Osteoblast (primary cell): ENCODE data around the gene CST7. TPM values are rescaled to one million over a fixed set of nuclear protein-coding genes. Genes with fewer than 3 reads are reported as not detected.
A peak's percentile ranks its signal among the peaks of the same experiment; 100 is the strongest.

ENCODE experiments used
- DNase-seq: peaks from one replicate; pipeline ENCODE4 v3.0.0; 2011; ENCODE audit warnings: low spot score, mixed read lengths; ENCODE audit not compliant: insufficient read length; ENCODE audit errors: missing footprints
- H2AFZ ChIP-seq: 2 replicates; pipeline ENCODE4 v1.6.0; 2011; ENCODE audit warnings: mild to moderate bottlenecking, low read length
- H3K27ac ChIP-seq: 2 replicates; pipeline ENCODE4 v1.5.1; 2011; ENCODE audit warnings: mild to moderate bottlenecking, low read depth, low read length, moderate library complexity
- H3K27me3 ChIP-seq: 2 replicates; pipeline ENCODE4 v1.6.0; 2012; ENCODE audit warnings: mild to moderate bottlenecking, control low read depth, inconsistent platforms, low read length, moderate library complexity; ENCODE audit not compliant: insufficient read depth
- H3K36me3 ChIP-seq: 2 replicates; pipeline ENCODE4 v1.5.1; 2011; ENCODE audit warnings: mild to moderate bottlenecking, low read length, control low read depth, moderate library complexity; ENCODE audit not compliant: insufficient read depth
- H3K4me1 ChIP-seq: 2 replicates; pipeline ENCODE4 v1.5.1; 2011; ENCODE audit warnings: mild to moderate bottlenecking, low read length, control low read depth, moderate library complexity; ENCODE audit not compliant: insufficient read depth
- H3K4me2 ChIP-seq: 2 replicates; pipeline ENCODE4 v1.6.0; 2011; ENCODE audit warnings: mild to moderate bottlenecking, low read length; ENCODE audit not compliant: insufficient read depth
- H3K4me3 ChIP-seq: fragments of 200-600 bp; sonication (generic); 3 replicates; pipeline ENCODE4 v1.5.1; 2012; ENCODE audit warnings: mild to moderate bottlenecking, low read length, inconsistent platforms; ENCODE audit not compliant: insufficient read depth
- H3K79me2 ChIP-seq: 2 replicates; pipeline ENCODE4 v1.6.0; 2012; ENCODE audit warnings: mild to moderate bottlenecking, low read length, control low read depth, inconsistent platforms; ENCODE audit not compliant: insufficient read depth
- H3K9me3 ChIP-seq: 2 replicates; pipeline ENCODE4 v1.5.1; 2011; ENCODE audit warnings: low read depth, low read length, control low read depth
- H4K20me1 ChIP-seq: 2 replicates; pipeline ENCODE4 v1.6.0; 2012; ENCODE audit warnings: mild to moderate bottlenecking, low read length, control low read depth; ENCODE audit not compliant: insufficient read depth
- total RNA-seq: library from RNA; depleted of rRNA; stranded (reverse); fragments of >200 nt; gene quantifications from 2 replicates; pipeline ENCODE4 v1.2.3, GENCODE V29; 2012
- TF ChIP-seq, protein P1 (sequence below): IDR thresholded peaks from 2 replicates; pipeline ENCODE4 v1.5.1; 2011; ENCODE audit warnings: mild to moderate bottlenecking, low read depth, low read length, moderate library complexity; ENCODE audit errors: extremely low read depth

The CST7 gene
- total RNA-seq, 1 donor: not detected

DNA sequence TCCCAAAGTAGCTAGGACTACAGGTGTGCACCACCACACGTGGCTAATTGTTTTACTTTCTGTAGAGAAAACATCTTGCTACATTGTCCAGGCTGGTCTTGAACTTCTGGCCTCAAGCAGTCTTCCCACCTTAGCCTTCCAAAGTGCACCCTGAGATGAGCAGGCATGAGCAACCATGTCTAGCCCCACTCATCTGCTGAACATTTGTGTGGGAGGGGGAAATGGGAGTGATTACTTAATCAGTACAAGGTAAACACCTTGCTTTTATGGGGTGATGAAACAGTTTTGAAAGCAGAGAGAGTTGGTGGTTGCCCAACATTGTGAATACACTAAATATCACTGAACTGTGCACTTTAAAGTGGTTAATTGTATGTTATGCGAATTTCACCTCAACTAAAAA is 38.2 kb downstream of the CST7 start:
- peaks cover 82% of the 10 kb centered on the region for H3K79me2 ChIP-seq
- H2AFZ ChIP-seq: no peak overlapping the region
- peaks cover 31% of the 10 kb centered on the region for H4K20me1 ChIP-seq
- H3K27ac ChIP-seq: no peak overlapping the region
- TF ChIP-seq, protein P1, sequence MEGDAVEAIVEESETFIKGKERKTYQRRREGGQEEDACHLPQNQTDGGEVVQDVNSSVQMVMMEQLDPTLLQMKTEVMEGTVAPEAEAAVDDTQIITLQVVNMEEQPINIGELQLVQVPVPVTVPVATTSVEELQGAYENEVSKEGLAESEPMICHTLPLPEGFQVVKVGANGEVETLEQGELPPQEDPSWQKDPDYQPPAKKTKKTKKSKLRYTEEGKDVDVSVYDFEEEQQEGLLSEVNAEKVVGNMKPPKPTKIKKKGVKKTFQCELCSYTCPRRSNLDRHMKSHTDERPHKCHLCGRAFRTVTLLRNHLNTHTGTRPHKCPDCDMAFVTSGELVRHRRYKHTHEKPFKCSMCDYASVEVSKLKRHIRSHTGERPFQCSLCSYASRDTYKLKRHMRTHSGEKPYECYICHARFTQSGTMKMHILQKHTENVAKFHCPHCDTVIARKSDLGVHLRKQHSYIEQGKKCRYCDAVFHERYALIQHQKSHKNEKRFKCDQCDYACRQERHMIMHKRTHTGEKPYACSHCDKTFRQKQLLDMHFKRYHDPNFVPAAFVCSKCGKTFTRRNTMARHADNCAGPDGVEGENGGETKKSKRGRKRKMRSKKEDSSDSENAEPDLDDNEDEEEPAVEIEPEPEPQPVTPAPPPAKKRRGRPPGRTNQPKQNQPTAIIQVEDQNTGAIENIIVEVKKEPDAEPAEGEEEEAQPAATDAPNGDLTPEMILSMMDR: no peak
- H3K9me3 ChIP-seq: no peaks in the 10 kb centered on the region
- H3K4me2 ChIP-seq: no peak overlapping the region
- peaks cover 14% of the 10 kb centered on the region for H3K4me1 ChIP-seq
- no peak overlapping the region for H3K4me3 ChIP-seq
- no peak for DNase-seq
- peaks cover 8% of the 10 kb centered on the region for H3K36me3 ChIP-seq
- no peaks in the 10 kb centered on the region for H3K27me3 ChIP-seq

DNA sequence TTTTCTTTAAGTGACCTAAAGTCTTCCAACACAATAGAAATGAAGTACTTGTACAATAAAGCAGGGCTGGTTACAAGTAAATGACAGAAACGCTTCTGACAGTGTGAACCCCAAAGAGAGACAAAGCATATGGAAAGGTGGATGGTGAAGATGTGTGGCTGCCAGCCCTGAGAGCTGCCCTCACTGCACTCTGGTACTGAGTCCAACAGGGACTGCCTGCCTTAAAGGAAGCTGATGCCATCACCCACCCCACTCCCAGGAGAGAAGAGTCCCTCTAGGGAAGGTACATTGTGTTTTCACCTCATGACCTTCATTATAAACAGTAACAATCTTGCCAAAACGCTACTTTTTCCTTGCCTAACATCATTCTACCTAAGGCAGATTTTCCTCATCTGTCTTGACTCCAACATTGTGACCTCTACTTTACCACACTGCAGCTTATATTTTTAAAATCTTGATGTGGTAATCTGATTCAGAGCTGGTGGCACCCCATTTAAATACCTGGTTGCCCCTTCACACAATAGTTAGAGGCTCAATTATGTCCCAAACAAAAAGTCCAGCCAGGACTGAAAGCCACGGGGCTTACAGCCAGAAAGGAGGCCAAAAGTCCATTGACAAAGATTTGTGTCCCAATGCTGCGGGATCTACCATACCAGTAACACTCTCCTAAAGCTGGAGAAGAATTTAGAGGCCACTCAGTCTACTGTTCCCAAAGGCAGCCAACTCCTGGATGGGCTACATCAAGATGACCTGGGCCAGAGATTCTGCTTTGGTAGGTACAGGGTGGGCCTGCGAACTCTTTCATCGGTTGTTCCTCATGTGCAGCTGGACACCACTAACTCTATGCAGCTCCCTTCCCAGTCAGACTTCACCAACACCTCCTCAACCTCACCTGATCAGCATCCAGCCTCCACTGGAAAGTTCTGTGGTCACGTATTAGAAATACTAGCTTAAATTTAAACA is 39.1 kb downstream of the CST7 start:
- Histone ChIP-seq H4K20me1 (peaks cover 31% of the 10 kb centered on the region), H3K4me2 (no peak overlapping the region), H3K4me3 (no peak overlapping the region), H2AFZ (no peak overlapping the region), H3K9me3 (no peaks in the 10 kb centered on the region), H3K27ac (no peak overlapping the region), H3K79me2 (peaks cover 84% of the 10 kb centered on the region), H3K27me3 (no peaks in the 10 kb centered on the region), H3K36me3 (peaks cover 4% of the 10 kb centered on the region), H3K4me1 (peaks cover 14% of the 10 kb centered on the region)
- no peak for DNase-seq
- TF ChIP-seq, protein P1: no peak

DNA sequence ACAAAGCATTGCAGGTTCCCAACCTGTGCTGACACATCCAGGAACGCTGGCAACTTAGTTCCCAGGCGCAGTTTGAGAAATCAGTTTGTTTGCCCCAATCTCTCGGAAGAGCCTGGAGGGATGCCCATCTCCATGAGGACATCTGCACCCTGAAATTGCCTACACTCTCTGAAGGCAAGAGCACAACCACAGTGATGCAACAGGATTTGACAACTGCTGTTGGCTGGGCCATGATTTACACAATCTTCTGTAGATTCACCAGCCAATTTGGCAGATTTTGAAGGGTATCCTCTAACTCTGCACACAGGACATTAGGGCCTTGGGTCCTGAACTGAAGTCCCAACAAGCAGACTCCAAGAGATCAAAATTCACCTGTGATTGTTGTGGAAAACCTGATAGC is 40.1 kb downstream of the CST7 start:
- H3K4me1 ChIP-seq: peaks cover 24% of the 10 kb centered on the region
- H3K27me3 ChIP-seq: no peaks in the 10 kb centered on the region
- no peak for DNase-seq
- H4K20me1 ChIP-seq: peaks cover 28% of the 10 kb centered on the region
- H3K9me3 ChIP-seq: no peaks in the 10 kb centered on the region
- TF ChIP-seq, protein P1: no peak
- no peak overlapping the region for H3K27ac ChIP-seq
- no peak overlapping the region for H3K4me3 ChIP-seq
- H3K36me3 ChIP-seq: no peaks in the 10 kb centered on the region
- H3K79me2 ChIP-seq: peaks cover 80% of the 10 kb centered on the region
- no peak overlapping the region for H3K4me2 ChIP-seq
- H2AFZ ChIP-seq: no peak overlapping the region

DNA sequence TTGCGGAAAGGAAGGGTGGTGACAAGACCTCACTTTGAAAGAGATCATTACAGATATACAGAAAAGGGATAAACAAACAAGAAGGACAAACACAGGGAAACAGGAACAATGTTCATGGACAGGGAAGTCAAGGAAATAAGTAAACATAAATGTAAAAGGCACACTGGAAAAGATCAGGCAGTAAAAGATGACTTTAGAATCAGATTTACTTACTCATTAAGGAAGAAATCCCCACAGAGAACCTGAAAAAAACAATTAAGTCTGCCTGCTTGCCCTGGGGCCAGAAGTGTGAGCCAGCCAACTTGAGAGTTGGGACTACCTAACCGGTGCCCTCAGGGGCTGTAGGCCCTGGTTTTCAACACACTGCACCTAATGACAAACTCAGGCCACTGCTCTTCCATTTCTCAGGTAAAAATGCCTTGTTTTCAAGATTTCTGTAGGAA is 41.8 kb downstream of the CST7 start:
- TF ChIP-seq, protein P1: no peak
- no peak overlapping the region for H2AFZ ChIP-seq
- no peaks in the 10 kb centered on the region for H3K9me3 ChIP-seq
- H3K36me3 ChIP-seq: no peaks in the 10 kb centered on the region
- H4K20me1 ChIP-seq: peaks cover 19% of the 10 kb centered on the region
- no peak overlapping the region for H3K4me3 ChIP-seq
- peaks cover 66% of the 10 kb centered on the region for H3K79me2 ChIP-seq
- H3K27ac ChIP-seq: no peak overlapping the region
- no peak for DNase-seq
- H3K27me3 ChIP-seq: no peaks in the 10 kb centered on the region
- peaks cover 28% of the 10 kb centered on the region for H3K4me1 ChIP-seq
- peak overlapping the region; percentile 90 for H3K4me2 ChIP-seq
